PC-3 (cell line): ENCODE measurements around the gene RTF2. TPM values are rescaled to one million over a fixed set of nuclear protein-coding genes. Genes with fewer than 3 reads are reported as not detected.

Experiments
- ATAC-seq: fragments of 200-7000 bp; cut with Tn5 transposase; 2 replicates; pipeline ENCODE4 v1.9.1; 2020; ENCODE audit warnings: mild to moderate bottlenecking, moderate library complexity
- BruUV-seq: library from RNA; stranded (reverse); fragments of 400-500 nt; replicated peaks from 2 replicates; lab custom pipeline; 2021; lab: Mats Ljungman, UMichigan
- CTCF ChIA-PET: fragments of 300-600 bp; sonication (Branson Sonifier 250); formaldehyde crosslinking; loops from one replicate; lab custom pipeline; 2022; ENCODE audit warnings: antibody characterized with exemption; lab: Charles Lee
- POLR2A ChIA-PET: fragments of 300-600 bp; sonication (Branson Sonifier 250); formaldehyde crosslinking; loops from one replicate; lab custom pipeline; 2022; ENCODE audit warnings: antibody characterized with exemption; ENCODE audit not compliant: unreplicated experiment; lab: Charles Lee
- DNase-seq: peaks from one replicate; pipeline ENCODE4 v3.0.0-alpha.2; 2015
- H2AFZ ChIP-seq: fragments of 300-600 bp; sonication (generic); 2 replicates; pipeline ENCODE4 v1.6.0; 2016; ENCODE audit warnings: antibody characterized with exemption, low read length
- H3F3A ChIP-seq: fragments of 300-600 bp; sonication (generic); one replicate; pipeline ENCODE4 v1.6.0; 2017; ENCODE audit warnings: antibody characterized with exemption, low read length, control low read depth, mild to moderate bottlenecking; ENCODE audit not compliant: unreplicated experiment
- H3K27ac ChIP-seq: fragments of 300-600 bp; sonication (generic); 2 replicates; pipeline ENCODE4 v1.5.1; 2016; ENCODE audit warnings: mild to moderate bottlenecking, low read length
- H3K27me3 ChIP-seq: fragments of 300-600 bp; sonication (generic); 2 replicates; pipeline ENCODE4 v1.6.1; 2016; ENCODE audit warnings: low read length, mixed read lengths
- H3K36me3 ChIP-seq: fragments of 300-600 bp; sonication (generic); 2 replicates; pipeline ENCODE4 v1.6.1; 2016; ENCODE audit warnings: low read depth, mixed run types, low read length, mixed read lengths
- H3K4me1 ChIP-seq: fragments of 300-600 bp; sonication (generic); 2 replicates; pipeline ENCODE4 v1.5.1; 2016; ENCODE audit warnings: low read length; ENCODE audit not compliant: insufficient read depth
- H3K4me2 ChIP-seq: fragments of 300-600 bp; sonication (generic); 2 replicates; pipeline ENCODE4 v1.6.0; 2016; ENCODE audit warnings: low read length
- H3K4me3 ChIP-seq: fragments of 300-600 bp; sonication (generic); 2 replicates; pipeline ENCODE4 v1.5.1; 2016; ENCODE audit warnings: mild to moderate bottlenecking, low read length, mixed read lengths
- H3K79me2 ChIP-seq: fragments of 300-600 bp; sonication (generic); 2 replicates; pipeline ENCODE4 v1.6.1; 2017; ENCODE audit warnings: low read length, mixed read lengths
- H3K9ac ChIP-seq: fragments of 300-600 bp; sonication (generic); 2 replicates; pipeline ENCODE4 v1.6.0; 2016; ENCODE audit warnings: mild to moderate bottlenecking, low read length
- H3K9me2 ChIP-seq: fragments of 300-600 bp; sonication (generic); replicated peaks from 2 replicates; pipeline ENCODE4 v1.6.1; 2016; ENCODE audit warnings: mixed run types, low read length, mixed read lengths
- H3K9me3 ChIP-seq: fragments of 300-600 bp; sonication (generic); 2 replicates; pipeline ENCODE4 v1.6.1; 2016; ENCODE audit warnings: low read length, mixed read lengths
- H4K20me1 ChIP-seq: fragments of 300-600 bp; sonication (generic); 2 replicates; pipeline ENCODE4 v1.6.1; 2016; ENCODE audit warnings: low read length, mixed read lengths
- CTCF ChIP-seq: fragments of 300-600 bp; sonication (generic); conservative IDR thresholded peaks from 2 replicates; pipeline ENCODE4 v1.5.1; 2017; ENCODE audit warnings: antibody characterized with exemption, low read depth, mild to moderate bottlenecking, low read length
- EZH2 ChIP-seq: fragments of 300-600 bp; sonication (generic); IDR thresholded peaks from one replicate; pipeline ENCODE4 v1.6.1; 2017; ENCODE audit warnings: antibody characterized with exemption, mild to moderate bottlenecking, low read length; ENCODE audit not compliant: unreplicated experiment
- EZH2phosphoT487 ChIP-seq: fragments of 300-600 bp; sonication (generic); IDR thresholded peaks from 2 replicates; pipeline ENCODE4 v1.6.1; 2018; ENCODE audit warnings: mild to moderate bottlenecking, antibody characterized with exemption, low read length, borderline replicate concordance
- intact Hi-C: fragments of 100-400 bp; cut with micrococcal nuclease; formaldehyde crosslinking; loops from 2 replicates; pipeline ENCODE4 v1.9.0; 2023
- total RNA-seq: library from RNA; depleted of rRNA; stranded (reverse); fragments of >200 nt; gene quantifications from 2 replicates; pipeline ENCODE4 v1.2.3, GENCODE V29; 2014

The RTF2 gene
- total RNA-seq, 1 experiment from 2014 or later: 122 TPM

DNA sequence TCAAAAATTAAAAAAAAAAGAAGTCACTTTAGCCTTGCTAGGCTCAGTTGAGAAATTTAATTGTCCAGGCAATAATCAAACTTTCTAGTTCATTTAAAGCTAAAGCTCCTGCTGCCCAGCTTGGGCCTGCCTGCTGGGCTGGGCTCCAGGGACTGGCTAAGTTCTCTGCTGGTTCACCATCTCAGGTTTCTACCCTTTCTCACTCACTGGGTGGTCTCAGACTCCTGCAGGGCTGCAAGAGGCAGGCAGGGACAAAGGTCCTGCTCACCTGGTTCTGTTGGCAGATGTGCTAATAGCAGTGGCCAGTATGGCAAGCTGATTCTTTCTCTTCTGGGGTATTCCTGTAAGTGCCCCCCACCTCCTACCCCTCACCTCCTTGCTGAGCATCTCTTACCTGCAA lies 21.2 kb upstream of the RTF2 start:
- Histone ChIP-seq H3K27me3 (no peaks in the 10 kb centered on the region), H2AFZ (no peak overlapping the region), H4K20me1 (no peaks in the 10 kb centered on the region), H3K9me3 (no peaks in the 10 kb centered on the region), H3K4me2 (no peak overlapping the region), H3F3A (no peaks in the 10 kb centered on the region), H3K36me3 (no peaks in the 10 kb centered on the region), H3K27ac (no peak overlapping the region), H3K9ac (no peak overlapping the region), H3K9me2 (no peaks in the 10 kb centered on the region), H3K79me2 (no peaks in the 10 kb centered on the region), H3K4me3 (no peak overlapping the region), H3K4me1 (peaks cover 10% of the 10 kb centered on the region)
- intact Hi-C loops: no loop called here
- POLR2A ChIA-PET: no interaction called here
- no peak for TF ChIP-seq EZH2
- no peak for TF ChIP-seq CTCF
- no peak for TF ChIP-seq EZH2phosphoT487
- CTCF ChIA-PET: no interaction called here
- BruUV-seq: no TSS peak
- no peak for ATAC-seq
- DNase-seq: no peak

DNA sequence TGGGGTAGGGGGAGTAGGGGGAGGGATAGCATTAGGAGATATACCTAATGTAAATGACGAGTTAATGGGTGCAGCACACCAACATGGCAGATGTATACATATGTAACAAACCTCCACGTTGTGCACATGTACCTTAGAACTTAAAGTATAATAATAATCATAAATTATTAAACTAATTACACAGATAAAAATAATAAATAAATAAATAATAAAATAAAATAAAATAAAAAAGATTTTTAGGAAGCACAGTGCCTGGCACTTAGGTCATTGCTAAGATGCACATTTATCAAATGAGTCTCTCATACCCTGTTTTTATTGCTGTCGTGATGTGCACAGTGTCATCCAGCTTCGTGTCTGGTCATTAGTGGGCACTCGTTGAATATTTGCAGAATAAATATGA lies 19.0 kb upstream of the RTF2 start:
- H4K20me1 ChIP-seq: no peaks in the 10 kb centered on the region
- ATAC-seq (no peak), DNase-seq (no peak)
- no peak overlapping the region for H3K4me3 ChIP-seq
- H3K79me2 ChIP-seq: no peaks in the 10 kb centered on the region
- H3K4me1 ChIP-seq: peaks cover 10% of the 10 kb centered on the region
- no peaks in the 10 kb centered on the region for H3K9me2 ChIP-seq
- no peaks in the 10 kb centered on the region for H3K27me3 ChIP-seq
- H3K4me2 ChIP-seq: no peak overlapping the region
- no peak overlapping the region for H2AFZ ChIP-seq
- BruUV-seq: no TSS peak
- no peaks in the 10 kb centered on the region for H3K9me3 ChIP-seq
- no peak for TF ChIP-seq EZH2
- TF ChIP-seq CTCF: no peak
- no peak for TF ChIP-seq EZH2phosphoT487
- intact Hi-C loops: no loop called here
- POLR2A ChIA-PET: no interaction called here
- CTCF ChIA-PET: no interaction called here
- H3K27ac ChIP-seq: no peak overlapping the region
- H3F3A ChIP-seq: no peaks in the 10 kb centered on the region
- H3K36me3 ChIP-seq: no peaks in the 10 kb centered on the region
- H3K9ac ChIP-seq: no peak overlapping the region

DNA sequence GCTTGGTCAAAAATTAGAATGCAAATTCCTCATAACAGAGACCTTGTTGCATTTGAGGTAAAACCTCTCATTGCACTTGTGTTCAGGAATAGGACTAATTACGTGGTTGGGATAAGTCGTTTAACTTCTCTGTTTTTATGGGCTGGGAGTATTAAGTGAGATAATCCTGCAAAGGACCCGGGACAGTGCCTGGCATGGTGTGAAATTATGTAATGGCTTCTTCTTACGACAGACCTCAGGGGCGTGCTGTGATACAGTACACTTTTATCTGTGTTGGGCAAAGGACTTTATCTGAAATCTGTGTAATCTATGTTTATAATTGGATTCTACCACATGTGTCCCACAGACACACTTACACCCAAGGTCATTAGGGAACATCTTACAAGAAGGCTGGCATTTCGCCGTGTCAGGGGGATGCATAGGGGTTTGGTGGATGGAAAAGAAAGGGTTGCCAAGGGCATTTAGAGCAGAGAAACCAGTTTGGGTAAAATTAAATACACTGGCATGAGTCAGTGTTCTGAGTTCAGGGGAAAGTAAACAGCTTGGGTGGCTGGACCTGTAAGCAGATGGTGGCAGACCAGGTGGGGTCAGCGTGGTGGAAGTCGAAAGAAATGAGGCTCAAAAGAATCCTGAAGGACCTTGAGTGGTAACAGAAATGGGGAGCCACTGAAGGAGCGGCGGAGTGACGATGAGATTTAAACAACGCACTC lies 17.2 kb upstream of the RTF2 start:
- no peak overlapping the region for H3K4me3 ChIP-seq
- CTCF ChIA-PET: no interaction called here

More for the DNA sequence above, 17.2 kb upstream of the RTF2 start:
- Histone ChIP-seq H3F3A (no peaks in the 10 kb centered on the region), H4K20me1 (no peaks in the 10 kb centered on the region), H3K9me3 (no peaks in the 10 kb centered on the region), H3K4me2 (no peak overlapping the region), H3K79me2 (no peaks in the 10 kb centered on the region), H3K4me1 (peaks cover 10% of the 10 kb centered on the region), H3K9me2 (no peaks in the 10 kb centered on the region), H3K36me3 (no peaks in the 10 kb centered on the region), H3K27me3 (no peaks in the 10 kb centered on the region), H2AFZ (no peak overlapping the region), H3K9ac (no peak overlapping the region), H3K27ac (no peak overlapping the region)
- peak; percentile 68 for DNase-seq
- TF ChIP-seq CTCF (no peak), EZH2 (no peak), EZH2phosphoT487 (no peak)
- no TSS peak for BruUV-seq
- intact Hi-C loops: no loop called here
- POLR2A ChIA-PET: no interaction called here
- ATAC-seq: peak; percentile 48; the same call in 1 of the 2 replicates
